HG02759 (cell line): Measurements from ENCODE around the gene MGAT5B.
"Not testable (repeated sequence)": the region's sequence is repeated elsewhere in the genome, so short reads cannot be mapped to it uniquely, and the experiment has no call there.

ENCODE experiments used
- ATAC-seq: cut with Tn5 transposase; IDR thresholded peaks from one replicate; pipeline ENCODE4 v1.9.1; 2021; ENCODE audit warnings: mild to moderate bottlenecking, moderate library complexity; ENCODE audit not compliant: unreplicated experiment

MGAT5B gene

GRCh38 chr17:76868176-76868668 lies at the start of gene MGAT5B:
TSS of gene MGAT5B (plus strand) at chr17:76868404. CDS start at chr17:76869030, 626 bp downstream.
- ATAC-seq = peak; percentile 70

- no peak for ATAC-seq
Observed at GRCh38 chr17:76820039-76820438, 48.2 kb upstream of the MGAT5B start.

GRCh38 chr17:76820561-76820960 lies 47.6 kb upstream of the MGAT5B start:
- ATAC-seq = no peak

GRCh38 chr17:76822184-76822778 lies 45.9 kb upstream of the MGAT5B start:
- ATAC-seq = no peak

GRCh38 chr17:76824093-76824492 lies 44.1 kb upstream of the MGAT5B start:
- no peak for ATAC-seq

GRCh38 chr17:76826330-76827068 lies 41.7 kb upstream of the MGAT5B start:
- ATAC-seq = no peak

GRCh38 chr17:76827736-76828135 lies 40.5 kb upstream of the MGAT5B start:
- ATAC-seq = no peak

GRCh38 chr17:76830987-76831715 lies 37.1 kb upstream of the MGAT5B start:
- ATAC-seq = no peak

GRCh38 chr17:76833034-76833644 lies 35.1 kb upstream of the MGAT5B start:
- no peak for ATAC-seq

GRCh38 chr17:76833747-76834146 lies 34.5 kb upstream of the MGAT5B start:
- ATAC-seq = no peak

GRCh38 chr17:76834870-76835269 lies 33.3 kb upstream of the MGAT5B start:
- ATAC-seq = no peak

GRCh38 chr17:76840443-76840767 lies 27.8 kb upstream of the MGAT5B start:
- no peak for ATAC-seq

GRCh38 chr17:76840884-76841775 lies 27.1 kb upstream of the MGAT5B start:
- ATAC-seq = no peak

GRCh38 chr17:76841776-76842405 lies 26.3 kb upstream of the MGAT5B start:
- no peak for ATAC-seq

GRCh38 chr17:76843068-76843467 lies 25.1 kb upstream of the MGAT5B start:
- ATAC-seq = not testable (repeated sequence)

- no peak for ATAC-seq
Observed at GRCh38 chr17:76843703-76844484, 24.3 kb upstream of the MGAT5B start.

GRCh38 chr17:76844485-76844829 lies 23.7 kb upstream of the MGAT5B start:
- no peak for ATAC-seq

GRCh38 chr17:76844846-76845245 lies 23.4 kb upstream of the MGAT5B start:
- no peak for ATAC-seq

- ATAC-seq = no peak
Observed at GRCh38 chr17:76845541-76846017, 22.6 kb upstream of the MGAT5B start.
